PFSK-1 (cell line): Measurements from ENCODE around the gene SGIP1.

Experiments
- FOXP2 ChIP-seq: optimal IDR thresholded peaks from 2 replicates; pipeline ENCODE3; 2011; ENCODE audit warnings: borderline replicate concordance, control low read depth, inconsistent platforms; ENCODE audit not compliant: insufficient read depth; ENCODE audit errors: extremely low read length, extremely low read depth
- POLR2AphosphoS5 ChIP-seq: IDR thresholded peaks from 2 replicates; pipeline ENCODE4 v1.6.1; 2012; ENCODE audit warnings: low read depth, mild to moderate bottlenecking, control low read depth, low read length, moderate library complexity
- REST ChIP-seq, 2 experiments: IDR thresholded peaks; 2 replicates each; pipeline versions ENCODE4 v1.6.1 to v1.8.0; 2011 to 2012; ENCODE audit warnings: low read depth in 2 of 2, low read length in 2 of 2, control low read depth in 1 of 2, inconsistent platforms in 1 of 2, mild to moderate bottlenecking in 1 of 2, moderate library complexity in 1 of 2; ENCODE audit not compliant: insufficient read depth in 1 of 2
- SIN3A ChIP-seq: IDR thresholded peaks from 2 replicates; pipeline ENCODE4 v1.6.1; 2012; ENCODE audit warnings: mild to moderate bottlenecking, low read length, moderate library complexity, borderline replicate concordance; ENCODE audit not compliant: insufficient read depth
- TAF1 ChIP-seq: IDR thresholded peaks from 2 replicates; pipeline ENCODE4 v1.6.1; 2012; ENCODE audit warnings: low read length, control low read depth, borderline replicate concordance; ENCODE audit not compliant: insufficient read depth

SGIP1 gene

GRCh38 chr1:66613187-66613586 lies 79.2 kb downstream of the SGIP1 start:
- TF ChIP-seq POLR2AphosphoS5: no peak
- TF ChIP-seq TAF1: no peak
- no peak for TF ChIP-seq SIN3A
- TF ChIP-seq REST (IDR thresholded peaks at IDR 0.05; ENCODE audit: insufficient read depth in 1 of 2, low read depth in 2 of 2, low read length in 2 of 2): no peak
- no peak for TF ChIP-seq FOXP2

GRCh38 chr1:66617362-66618184 lies 83.6 kb downstream of the SGIP1 start:
- TF ChIP-seq TAF1 (no peak), FOXP2 (no peak), REST (IDR thresholded peaks at IDR 0.05; ENCODE audit: insufficient read depth in 1 of 2, low read depth in 2 of 2, low read length in 2 of 2) (no peak), POLR2AphosphoS5 (no peak), SIN3A (no peak)

GRCh38 chr1:66618390-66618789 lies 84.4 kb downstream of the SGIP1 start:
- no peak for TF ChIP-seq FOXP2
- TF ChIP-seq POLR2AphosphoS5: no peak
- TF ChIP-seq TAF1: no peak
- TF ChIP-seq REST (IDR thresholded peaks at IDR 0.05; ENCODE audit: insufficient read depth in 1 of 2, low read depth in 2 of 2, low read length in 2 of 2): no peak
- TF ChIP-seq SIN3A: no peak

GRCh38 chr1:66623812-66624211 lies 89.9 kb downstream of the SGIP1 start:
- TF ChIP-seq POLR2AphosphoS5 (no peak), REST (IDR thresholded peaks at IDR 0.05; ENCODE audit: insufficient read depth in 1 of 2, low read depth in 2 of 2, low read length in 2 of 2) (no peak), FOXP2 (no peak), SIN3A (no peak), TAF1 (no peak)
